C4-2B (cell line): ENCODE measurements around the gene SCNN1G.

Experiments used
- ZFX ChIP-seq: fragments of 450-650 bp; IDR thresholded peaks from 2 replicates; pipeline ENCODE4 v1.6.1; 2017
- TF ChIP-seq, protein P1 (sequence below): fragments of 450-650 bp; conservative IDR thresholded peaks from 2 replicates; pipeline ENCODE4 v1.5.1; 2017; ENCODE audit warnings: mild to moderate bottlenecking

DNA sequence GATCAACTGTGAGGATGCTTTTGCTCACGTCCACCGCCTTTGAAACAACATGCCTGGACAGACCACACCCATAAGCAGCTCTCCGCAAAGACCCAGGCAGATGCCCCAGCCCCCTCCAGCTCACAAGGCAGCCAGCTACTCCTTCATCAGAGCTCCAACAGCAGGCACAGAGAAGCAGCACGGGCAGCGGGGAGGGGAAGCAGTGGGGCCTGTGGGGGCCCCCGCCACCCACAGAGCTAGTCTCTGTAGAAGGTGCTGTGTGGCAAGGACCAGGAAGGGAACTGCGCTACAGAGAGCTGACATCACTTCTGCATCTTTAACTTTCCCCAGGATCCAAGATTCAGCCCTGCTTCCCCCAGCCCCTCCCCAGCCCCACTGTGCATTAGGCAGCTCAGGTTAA, 10.0 kb upstream of the SCNN1G start:
- TF ChIP-seq, protein P1, sequence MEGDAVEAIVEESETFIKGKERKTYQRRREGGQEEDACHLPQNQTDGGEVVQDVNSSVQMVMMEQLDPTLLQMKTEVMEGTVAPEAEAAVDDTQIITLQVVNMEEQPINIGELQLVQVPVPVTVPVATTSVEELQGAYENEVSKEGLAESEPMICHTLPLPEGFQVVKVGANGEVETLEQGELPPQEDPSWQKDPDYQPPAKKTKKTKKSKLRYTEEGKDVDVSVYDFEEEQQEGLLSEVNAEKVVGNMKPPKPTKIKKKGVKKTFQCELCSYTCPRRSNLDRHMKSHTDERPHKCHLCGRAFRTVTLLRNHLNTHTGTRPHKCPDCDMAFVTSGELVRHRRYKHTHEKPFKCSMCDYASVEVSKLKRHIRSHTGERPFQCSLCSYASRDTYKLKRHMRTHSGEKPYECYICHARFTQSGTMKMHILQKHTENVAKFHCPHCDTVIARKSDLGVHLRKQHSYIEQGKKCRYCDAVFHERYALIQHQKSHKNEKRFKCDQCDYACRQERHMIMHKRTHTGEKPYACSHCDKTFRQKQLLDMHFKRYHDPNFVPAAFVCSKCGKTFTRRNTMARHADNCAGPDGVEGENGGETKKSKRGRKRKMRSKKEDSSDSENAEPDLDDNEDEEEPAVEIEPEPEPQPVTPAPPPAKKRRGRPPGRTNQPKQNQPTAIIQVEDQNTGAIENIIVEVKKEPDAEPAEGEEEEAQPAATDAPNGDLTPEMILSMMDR = no peak
- no peak for TF ChIP-seq ZFX
